Tibial nerve (tissue), 4 donors: ENCODE results near the gene MRPL9.

Source experiments
- EP300 ChIP-seq, 2 donors: sonication (generic); formaldehyde crosslinking; IDR thresholded peaks; one replicate each; pipeline ENCODE4 v1.6.1; 2017; ENCODE audit warnings: antibody characterized with exemption in 2 of 2, mild to moderate bottlenecking in 1 of 2
- POLR2A ChIP-seq, 2 donors: fragments of 450-650 bp; IDR thresholded peaks; one replicate each; pipeline ENCODE4 v1.6.1; 2017; ENCODE audit warnings: antibody characterized with exemption in 2 of 2, mild to moderate bottlenecking in 2 of 2, moderate library complexity in 2 of 2
- TF ChIP-seq, protein P1 (sequence below), 5 experiments: fragments of 200-600 bp in 3 of 5; fragments of 450-650 bp in 2 of 5; sonication (generic) in 3 of 5; IDR thresholded peaks; one replicate each; pipeline ENCODE4 v1.5.1; 2016 to 2019; ENCODE audit warnings: antibody characterized with exemption in 5 of 5, mild to moderate bottlenecking in 3 of 5, moderate library complexity in 2 of 5

DNA sequence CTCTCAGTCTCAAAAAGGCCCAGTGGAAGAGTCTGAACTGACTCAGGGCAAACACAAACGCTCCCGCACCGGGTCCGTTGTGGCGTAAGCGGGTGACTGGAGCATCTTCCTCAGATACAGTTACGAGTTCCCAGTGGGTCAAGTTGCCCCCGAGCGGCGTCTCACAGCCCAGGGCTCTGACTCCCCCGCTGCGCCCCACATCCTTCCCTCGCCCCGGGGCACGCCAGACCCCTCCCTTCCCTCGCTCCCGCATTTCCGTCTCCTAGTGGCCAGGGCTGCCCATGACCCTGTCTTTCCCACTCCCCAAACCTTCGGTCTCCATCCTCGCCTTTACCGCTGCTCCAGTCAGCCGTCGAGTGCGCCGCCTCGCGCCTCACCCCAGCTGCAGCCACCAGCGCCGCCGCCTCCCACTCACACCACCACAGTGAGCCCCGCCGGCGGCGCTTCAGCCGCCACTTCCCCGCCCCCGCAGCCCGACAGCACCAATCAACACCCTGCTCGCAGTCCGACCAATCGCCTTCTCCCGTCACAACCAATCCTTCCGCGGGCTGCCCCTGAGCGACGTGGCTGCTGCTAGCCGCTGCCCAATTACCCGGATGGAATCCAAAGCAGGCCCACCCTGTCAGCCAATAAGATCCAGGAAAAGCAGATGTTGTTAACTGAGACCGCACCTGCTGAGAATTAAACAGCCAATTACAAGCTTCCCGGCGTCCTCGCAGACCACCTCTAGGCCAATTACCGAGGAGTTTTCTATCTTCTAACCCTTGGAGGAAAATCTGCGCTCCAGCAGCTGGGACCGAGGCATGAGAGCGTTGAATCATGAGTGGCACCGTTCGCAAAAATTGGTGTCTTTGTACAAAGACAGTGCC lies 27.0 kb upstream of the MRPL9 start, which contains the start of gene TDRKH:
- TF ChIP-seq POLR2A (IDR thresholded peaks at IDR 0.05) (peak; percentile 10 to 74), EP300 (IDR thresholded peaks at IDR 0.05) (peak; percentile 20 to 74)
- TF ChIP-seq, protein P1, sequence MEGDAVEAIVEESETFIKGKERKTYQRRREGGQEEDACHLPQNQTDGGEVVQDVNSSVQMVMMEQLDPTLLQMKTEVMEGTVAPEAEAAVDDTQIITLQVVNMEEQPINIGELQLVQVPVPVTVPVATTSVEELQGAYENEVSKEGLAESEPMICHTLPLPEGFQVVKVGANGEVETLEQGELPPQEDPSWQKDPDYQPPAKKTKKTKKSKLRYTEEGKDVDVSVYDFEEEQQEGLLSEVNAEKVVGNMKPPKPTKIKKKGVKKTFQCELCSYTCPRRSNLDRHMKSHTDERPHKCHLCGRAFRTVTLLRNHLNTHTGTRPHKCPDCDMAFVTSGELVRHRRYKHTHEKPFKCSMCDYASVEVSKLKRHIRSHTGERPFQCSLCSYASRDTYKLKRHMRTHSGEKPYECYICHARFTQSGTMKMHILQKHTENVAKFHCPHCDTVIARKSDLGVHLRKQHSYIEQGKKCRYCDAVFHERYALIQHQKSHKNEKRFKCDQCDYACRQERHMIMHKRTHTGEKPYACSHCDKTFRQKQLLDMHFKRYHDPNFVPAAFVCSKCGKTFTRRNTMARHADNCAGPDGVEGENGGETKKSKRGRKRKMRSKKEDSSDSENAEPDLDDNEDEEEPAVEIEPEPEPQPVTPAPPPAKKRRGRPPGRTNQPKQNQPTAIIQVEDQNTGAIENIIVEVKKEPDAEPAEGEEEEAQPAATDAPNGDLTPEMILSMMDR (IDR thresholded peaks at IDR 0.05), result peak in 4 of 5 experiments; percentile 15 to 76 (median 36)
